ENCODE measurements around the gene TRMT61A. TPM values are rescaled to one million over a fixed set of nuclear protein-coding genes. Genes with fewer than 3 reads are reported as not detected.

TRMT61A gene
- polyA plus RNA-seq, 1 experiment, result 11.7 TPM

DNA sequence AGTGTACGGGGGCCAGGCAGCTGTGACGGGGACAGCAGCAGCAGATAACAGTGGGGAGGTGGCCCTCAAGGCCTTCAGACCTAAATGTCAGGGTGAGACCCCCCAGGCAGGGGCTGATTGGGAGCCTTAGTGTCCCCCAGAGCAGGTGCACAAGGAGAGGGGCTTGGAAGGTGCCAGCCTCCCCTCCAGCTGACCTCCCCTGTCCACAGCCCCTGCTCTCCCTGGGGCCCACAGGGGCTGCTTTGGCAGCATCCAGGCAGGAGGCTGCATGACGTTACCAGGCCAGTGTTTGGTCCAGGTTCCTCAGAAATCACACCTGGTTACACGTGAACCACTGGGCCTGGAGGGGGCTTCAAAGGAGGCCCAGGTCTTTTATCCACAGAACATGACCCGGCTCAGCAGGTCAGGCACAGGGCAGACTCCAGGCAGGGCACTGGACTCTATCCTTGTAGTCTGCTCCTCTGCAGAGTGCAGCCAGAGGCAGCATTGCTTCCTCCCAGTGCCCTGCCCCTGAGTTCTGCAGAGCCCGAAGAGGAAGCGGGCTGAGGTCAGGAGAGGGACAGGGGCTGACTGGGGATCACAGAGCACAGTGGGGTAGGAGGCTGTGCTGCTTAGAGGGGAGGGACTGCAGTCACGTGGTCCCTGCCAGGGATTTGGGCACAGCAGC lies 2.6 kb upstream of the TRMT61A start:
- no peak for DNase-seq (ENCODE audit: low read depth)
- CTCF ChIA-PET, result interaction anchor here (2.1 to 2.8 kb wide), 4 partner anchors 8 to 26 kb away, joined by 8 to 18 read pairs (median 10); no protein-coding TSS in a partner anchor
- POLR2A ChIA-PET, result no interaction called here
- TF ChIP-seq, protein P1, sequence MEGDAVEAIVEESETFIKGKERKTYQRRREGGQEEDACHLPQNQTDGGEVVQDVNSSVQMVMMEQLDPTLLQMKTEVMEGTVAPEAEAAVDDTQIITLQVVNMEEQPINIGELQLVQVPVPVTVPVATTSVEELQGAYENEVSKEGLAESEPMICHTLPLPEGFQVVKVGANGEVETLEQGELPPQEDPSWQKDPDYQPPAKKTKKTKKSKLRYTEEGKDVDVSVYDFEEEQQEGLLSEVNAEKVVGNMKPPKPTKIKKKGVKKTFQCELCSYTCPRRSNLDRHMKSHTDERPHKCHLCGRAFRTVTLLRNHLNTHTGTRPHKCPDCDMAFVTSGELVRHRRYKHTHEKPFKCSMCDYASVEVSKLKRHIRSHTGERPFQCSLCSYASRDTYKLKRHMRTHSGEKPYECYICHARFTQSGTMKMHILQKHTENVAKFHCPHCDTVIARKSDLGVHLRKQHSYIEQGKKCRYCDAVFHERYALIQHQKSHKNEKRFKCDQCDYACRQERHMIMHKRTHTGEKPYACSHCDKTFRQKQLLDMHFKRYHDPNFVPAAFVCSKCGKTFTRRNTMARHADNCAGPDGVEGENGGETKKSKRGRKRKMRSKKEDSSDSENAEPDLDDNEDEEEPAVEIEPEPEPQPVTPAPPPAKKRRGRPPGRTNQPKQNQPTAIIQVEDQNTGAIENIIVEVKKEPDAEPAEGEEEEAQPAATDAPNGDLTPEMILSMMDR (IDR thresholded peaks at IDR 0.05; ENCODE audit: insufficient read depth, low read depth, low read length), result no peak
- peaks cover 1% of the 10 kb centered on the region; the same call in 1 of the 2 replicates for H3K27me3 ChIP-seq (ENCODE audit: control insufficient read depth, insufficient read depth, low read length)
- no peak overlapping the region for H3K4me3 ChIP-seq (ENCODE audit: low read depth, low read length)
- H3K36me3 ChIP-seq (ENCODE audit: control insufficient read depth, insufficient read depth, low read length), result peaks cover 1% of the 10 kb centered on the region; the same call in 1 of the 2 replicates

DNA sequence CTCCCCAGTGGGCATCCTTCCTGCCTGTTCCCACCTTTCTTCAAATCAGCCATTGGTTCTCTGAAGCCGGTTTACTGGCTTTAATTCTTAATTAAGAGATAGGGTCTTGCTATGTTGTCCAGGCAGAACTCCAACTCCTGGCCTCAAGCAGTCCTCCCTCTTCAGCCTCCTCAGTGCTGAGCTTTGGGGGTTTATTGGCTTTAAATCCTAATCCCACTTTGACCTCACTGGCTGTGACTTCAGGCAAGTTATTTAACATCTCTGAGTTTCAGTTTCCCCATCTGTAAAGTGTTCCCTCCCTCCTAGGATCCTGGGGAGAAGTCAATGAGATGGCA lies 2.1 kb upstream of the TRMT61A start:
- H3K4me3 ChIP-seq (ENCODE audit: low read depth, low read length), result no peak overlapping the region
- H3K27me3 ChIP-seq (ENCODE audit: control insufficient read depth, insufficient read depth, low read length), result peaks cover 1% of the 10 kb centered on the region; the same call in 1 of the 2 replicates
- no peak for DNase-seq (ENCODE audit: low read depth)
- TF ChIP-seq, protein P1 (IDR thresholded peaks at IDR 0.05; ENCODE audit: insufficient read depth, low read depth, low read length), result no peak
- POLR2A ChIA-PET, result no interaction called here
- H3K36me3 ChIP-seq (ENCODE audit: control insufficient read depth, insufficient read depth, low read length), result peaks cover 1% of the 10 kb centered on the region; the same call in 1 of the 2 replicates
- CTCF ChIA-PET, result interaction anchor here (2.1 to 2.8 kb wide), 4 partner anchors 8 to 27 kb away, joined by 8 to 18 read pairs (median 10); no protein-coding TSS in a partner anchor

DNA sequence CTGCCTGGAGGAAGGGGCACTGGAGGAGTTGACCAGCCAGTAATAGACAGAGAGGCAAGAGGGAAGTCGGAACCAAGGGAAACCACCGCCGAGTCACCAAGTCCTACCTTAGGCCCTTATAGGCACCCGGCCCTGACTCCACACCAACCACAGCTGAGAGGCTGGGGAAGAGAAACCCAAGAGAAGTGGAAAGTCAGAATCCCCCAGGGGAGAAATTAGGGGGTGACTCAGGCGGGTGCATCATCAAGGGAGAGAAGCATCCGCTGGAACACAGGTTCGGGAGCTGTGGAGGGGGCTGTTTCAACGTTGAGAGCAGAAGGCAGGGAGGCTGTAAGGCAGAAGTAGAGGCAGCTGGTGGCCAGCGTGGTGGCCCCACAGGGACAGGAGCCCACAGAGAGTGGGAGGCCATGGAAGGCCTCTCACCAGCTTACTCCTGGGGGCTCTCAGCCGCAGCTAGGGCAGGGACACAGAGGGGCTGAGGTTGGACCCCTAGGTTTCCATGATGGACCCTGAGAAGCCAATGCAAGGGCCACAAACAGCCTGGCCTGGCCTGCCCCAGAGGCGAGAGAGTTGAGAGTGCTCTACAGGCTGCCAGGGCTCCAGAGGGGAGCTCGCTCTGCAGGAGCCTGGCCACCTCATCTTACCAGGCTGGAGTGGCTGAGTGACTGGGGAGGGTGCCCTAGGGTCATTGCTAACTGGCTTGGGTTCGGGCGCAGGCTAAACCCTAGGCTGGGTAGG lies 1.4 kb upstream of the TRMT61A start:
- ChIA-PET CTCF (interaction anchor here (1.5 to 2.8 kb wide), 5 partner anchors 9 to 28 kb away, joined by 6 to 18 read pairs (median 9); no protein-coding TSS in a partner anchor), POLR2A (interaction anchor here (0.5 to 0.7 kb wide), 2 partner anchors 9 to 491 kb away, joined by 3 read pairs; no protein-coding TSS in a partner anchor)
- no peak for DNase-seq (ENCODE audit: low read depth)
- H3K36me3 ChIP-seq (ENCODE audit: control insufficient read depth, insufficient read depth, low read length), result peaks cover 1% of the 10 kb centered on the region; the same call in 1 of the 2 replicates
- TF ChIP-seq, protein P1 (IDR thresholded peaks at IDR 0.05; ENCODE audit: insufficient read depth, low read depth, low read length), result no peak
- peaks cover 1% of the 10 kb centered on the region; the same call in 1 of the 2 replicates for H3K27me3 ChIP-seq (ENCODE audit: control insufficient read depth, insufficient read depth, low read length)
- H3K4me3 ChIP-seq (ENCODE audit: low read depth, low read length), result peak overlapping the region; percentile 57; the same call in 1 of the 2 replicates

DNA sequence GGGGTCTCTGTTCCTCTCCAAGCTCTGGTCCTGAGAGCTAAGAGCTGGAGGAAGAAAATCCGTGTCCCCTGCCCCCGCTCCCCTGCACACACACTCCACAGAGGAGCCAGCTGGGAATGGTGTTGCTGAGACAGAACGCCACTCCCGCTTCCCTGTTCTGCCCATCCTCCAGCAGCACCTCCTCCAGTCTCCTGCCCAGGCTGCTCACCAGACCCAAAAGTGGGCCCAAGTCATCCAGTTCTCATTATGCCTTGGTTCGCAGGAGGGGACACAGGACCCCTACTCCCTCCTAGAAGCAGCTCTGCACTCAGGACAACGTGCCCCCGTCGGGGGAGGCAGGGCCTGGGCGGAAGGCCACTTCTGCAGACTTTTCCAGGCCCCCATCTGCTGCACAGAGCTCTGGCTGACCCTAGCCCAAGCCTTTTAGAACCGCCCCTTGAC lies 830 bp upstream of the TRMT61A start:
- Histone ChIP-seq H3K4me3 (ENCODE audit: low read depth, low read length) (peak overlapping the region; percentile 57), H3K27me3 (ENCODE audit: control insufficient read depth, insufficient read depth, low read length) (peaks cover 1% of the 10 kb centered on the region; the same call in 1 of the 2 replicates), H3K36me3 (ENCODE audit: control insufficient read depth, insufficient read depth, low read length) (peaks cover 1% of the 10 kb centered on the region)
- ChIA-PET CTCF (interaction anchor here (1.5 to 3.0 kb wide), 6 partner anchors 7 to 28 kb away, joined by 6 to 18 read pairs (median 10); no protein-coding TSS in a partner anchor), POLR2A (interaction anchor here (0.7 kb wide), 1 partner anchor 9 kb away, joined by 3 read pairs; no protein-coding TSS in a partner anchor)
- TF ChIP-seq, protein P1 (IDR thresholded peaks at IDR 0.05; ENCODE audit: insufficient read depth, low read depth, low read length), result no peak
- no peak for DNase-seq (ENCODE audit: low read depth)

Measured in BJ (cell line).